DOHH2 (cell line): ENCODE results near the gene AFAP1L1.

ENCODE experiments used
- EZH2phosphoT487 ChIP-seq: fragments of 200-600 bp; sonication (generic); IDR thresholded peaks from 2 replicates; pipeline ENCODE4 v1.6.1; 2017; ENCODE audit warnings: borderline replicate concordance, mild to moderate bottlenecking, antibody characterized with exemption, low read length, moderate library complexity, mixed read lengths
- TF ChIP-seq, protein P1 (sequence below): fragments of 200-600 bp; sonication (generic); IDR thresholded peaks from one replicate; pipeline ENCODE4 v1.5.1; 2014; ENCODE audit warnings: antibody characterized with exemption, mild to moderate bottlenecking, low read depth, low read length; ENCODE audit not compliant: poor library complexity, severe bottlenecking

DNA sequence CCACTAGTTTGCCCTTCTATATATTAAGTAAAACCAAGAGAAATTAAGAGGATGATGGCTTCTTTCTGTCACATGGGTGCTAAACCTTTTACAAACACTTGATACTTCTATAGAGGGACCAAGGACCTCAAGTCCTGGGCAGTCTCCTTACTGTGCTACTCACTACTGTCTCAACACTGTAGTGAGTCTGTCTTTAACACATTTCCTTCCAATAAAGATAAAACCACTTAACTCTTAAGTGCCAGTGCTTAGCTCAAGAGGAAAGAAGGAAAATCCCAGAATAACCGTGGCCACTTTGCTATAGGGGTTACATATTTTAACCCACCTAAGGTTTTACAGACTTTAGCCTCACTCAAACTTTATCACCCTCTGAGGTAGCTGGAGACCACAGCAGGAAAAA lies 69.3 kb downstream of the AFAP1L1 start:
- TF ChIP-seq, protein P1, sequence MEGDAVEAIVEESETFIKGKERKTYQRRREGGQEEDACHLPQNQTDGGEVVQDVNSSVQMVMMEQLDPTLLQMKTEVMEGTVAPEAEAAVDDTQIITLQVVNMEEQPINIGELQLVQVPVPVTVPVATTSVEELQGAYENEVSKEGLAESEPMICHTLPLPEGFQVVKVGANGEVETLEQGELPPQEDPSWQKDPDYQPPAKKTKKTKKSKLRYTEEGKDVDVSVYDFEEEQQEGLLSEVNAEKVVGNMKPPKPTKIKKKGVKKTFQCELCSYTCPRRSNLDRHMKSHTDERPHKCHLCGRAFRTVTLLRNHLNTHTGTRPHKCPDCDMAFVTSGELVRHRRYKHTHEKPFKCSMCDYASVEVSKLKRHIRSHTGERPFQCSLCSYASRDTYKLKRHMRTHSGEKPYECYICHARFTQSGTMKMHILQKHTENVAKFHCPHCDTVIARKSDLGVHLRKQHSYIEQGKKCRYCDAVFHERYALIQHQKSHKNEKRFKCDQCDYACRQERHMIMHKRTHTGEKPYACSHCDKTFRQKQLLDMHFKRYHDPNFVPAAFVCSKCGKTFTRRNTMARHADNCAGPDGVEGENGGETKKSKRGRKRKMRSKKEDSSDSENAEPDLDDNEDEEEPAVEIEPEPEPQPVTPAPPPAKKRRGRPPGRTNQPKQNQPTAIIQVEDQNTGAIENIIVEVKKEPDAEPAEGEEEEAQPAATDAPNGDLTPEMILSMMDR, result no peak
- TF ChIP-seq EZH2phosphoT487, result no peak
